HG02571 (cell line): Measurements from ENCODE around the gene ADAMTSL3.
A peak's percentile ranks its signal among the peaks of the same experiment; 100 is the strongest.

Source experiments
- ATAC-seq: cut with Tn5 transposase; IDR thresholded peaks from one replicate; pipeline ENCODE4 v1.9.1; 2021; ENCODE audit warnings: mild to moderate bottlenecking, moderate library complexity; ENCODE audit not compliant: unreplicated experiment

Gene ADAMTSL3

DNA sequence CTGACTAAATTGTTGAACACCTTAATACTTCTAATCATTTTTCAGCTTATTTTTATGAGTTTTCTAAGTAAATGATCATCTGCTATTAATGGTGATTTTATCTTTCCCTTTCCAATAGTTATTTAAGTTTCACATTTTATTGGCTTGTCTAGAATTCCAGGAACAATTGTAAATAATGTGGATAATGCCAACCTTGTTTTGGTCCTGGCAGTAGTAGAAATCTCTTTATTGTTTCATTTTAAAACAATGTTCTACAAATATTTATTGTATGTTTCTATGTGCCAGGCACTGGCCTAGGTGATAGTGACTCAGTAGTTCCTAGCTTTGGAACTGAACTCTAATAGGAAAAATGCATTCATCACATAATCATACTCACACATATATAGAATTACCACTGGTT, 264.1 kb downstream of the ADAMTSL3 start:
- ATAC-seq = no peak

DNA sequence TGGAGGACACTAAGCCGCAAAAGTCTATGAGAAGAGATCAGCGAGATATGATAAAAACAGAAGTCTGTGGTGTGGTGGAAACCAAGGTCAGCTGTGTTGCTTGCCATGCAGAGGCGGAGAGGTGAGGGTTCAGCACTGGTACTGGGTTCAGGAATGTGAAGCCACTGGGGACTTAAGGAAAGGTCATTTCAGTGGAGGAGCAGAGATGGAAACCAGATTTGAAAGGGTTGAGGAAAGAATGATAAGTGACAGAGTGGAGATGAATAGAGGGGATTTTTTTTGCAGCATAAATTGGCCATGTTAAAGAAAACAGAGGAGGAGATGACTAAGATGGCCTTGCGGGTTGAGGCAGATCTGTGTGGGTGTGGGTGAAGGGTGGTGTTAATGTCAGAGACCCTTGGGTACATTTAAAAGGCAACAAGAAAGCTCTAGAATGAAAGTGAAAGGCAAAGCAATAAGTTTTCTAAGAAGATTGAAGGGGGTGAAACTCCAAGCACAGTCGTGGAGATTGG, 265.5 kb downstream of the ADAMTSL3 start:
- ATAC-seq = peak; percentile 69

DNA sequence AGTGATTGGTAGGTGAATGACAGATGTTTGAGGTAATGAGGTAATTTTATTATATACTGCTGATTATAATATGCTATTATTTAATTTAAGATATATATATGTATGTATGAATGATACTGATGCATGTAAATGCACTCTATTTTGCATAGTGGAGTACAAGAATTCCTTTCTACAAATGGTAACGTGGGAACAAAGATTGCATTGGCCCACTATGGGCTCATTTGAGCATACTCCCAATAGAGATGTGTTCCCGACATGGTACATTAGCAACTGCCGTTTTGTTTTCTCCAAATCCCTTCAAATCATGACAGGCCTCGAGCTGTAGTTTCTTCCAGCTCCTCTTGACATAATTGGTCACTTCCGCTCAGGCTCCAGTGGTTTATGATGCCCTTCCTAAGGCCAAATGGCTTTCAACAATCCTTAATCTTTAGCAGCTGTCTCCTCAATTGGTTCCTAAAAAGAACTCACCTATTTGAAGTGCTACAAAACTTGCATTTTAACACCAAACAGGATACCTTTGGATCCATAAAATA, 266.1 kb downstream of the ADAMTSL3 start:
- no peak for ATAC-seq

DNA sequence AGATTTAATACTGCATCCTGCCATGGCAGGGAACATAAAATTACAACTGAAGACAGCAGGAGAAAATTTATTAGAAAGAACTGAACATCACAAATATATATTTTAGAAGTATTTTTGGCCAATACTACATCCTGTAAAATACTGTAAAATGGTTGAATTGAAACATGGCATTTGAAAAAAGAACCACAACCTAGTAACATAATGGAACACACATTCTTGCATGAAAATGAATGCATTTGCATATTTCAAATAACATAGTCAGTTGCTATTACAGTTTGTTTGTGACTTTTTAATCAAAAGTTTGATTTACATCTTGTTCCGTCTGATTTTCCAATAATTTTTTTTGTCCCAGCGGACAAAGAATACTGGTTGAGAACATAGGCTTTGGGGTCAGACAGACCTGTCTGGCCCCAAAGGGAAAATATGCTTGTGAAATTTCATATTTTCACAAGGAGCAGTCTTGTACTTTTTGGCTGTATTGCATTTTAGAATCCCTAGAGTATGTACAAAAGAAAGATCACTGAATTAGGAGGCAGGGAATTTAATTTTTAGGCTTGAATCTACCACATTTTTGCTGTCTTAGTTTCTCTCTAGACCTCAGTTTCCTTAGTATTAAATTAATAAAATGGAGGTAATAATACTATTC, 268.8 kb downstream of the ADAMTSL3 start:
- no peak for ATAC-seq

DNA sequence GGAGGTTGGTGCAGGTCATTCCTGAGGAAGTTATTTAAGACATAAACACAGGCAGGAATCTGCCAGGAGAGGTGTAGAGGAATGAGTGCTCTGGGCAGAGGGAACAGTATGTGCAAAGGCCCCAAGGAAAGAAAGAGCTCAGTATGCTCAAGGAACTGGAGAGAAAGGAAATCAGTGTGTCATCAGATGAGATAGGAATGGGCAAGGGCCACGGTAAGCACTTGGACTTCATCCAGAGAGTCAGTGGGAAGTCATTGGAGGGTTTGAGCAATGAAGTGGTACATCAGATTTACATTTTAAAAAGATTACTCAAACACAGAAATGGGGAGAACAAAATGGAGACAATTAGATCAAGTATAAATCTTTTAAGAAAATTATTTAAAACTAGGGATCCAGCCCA, 272.2 kb downstream of the ADAMTSL3 start:
- no peak for ATAC-seq

DNA sequence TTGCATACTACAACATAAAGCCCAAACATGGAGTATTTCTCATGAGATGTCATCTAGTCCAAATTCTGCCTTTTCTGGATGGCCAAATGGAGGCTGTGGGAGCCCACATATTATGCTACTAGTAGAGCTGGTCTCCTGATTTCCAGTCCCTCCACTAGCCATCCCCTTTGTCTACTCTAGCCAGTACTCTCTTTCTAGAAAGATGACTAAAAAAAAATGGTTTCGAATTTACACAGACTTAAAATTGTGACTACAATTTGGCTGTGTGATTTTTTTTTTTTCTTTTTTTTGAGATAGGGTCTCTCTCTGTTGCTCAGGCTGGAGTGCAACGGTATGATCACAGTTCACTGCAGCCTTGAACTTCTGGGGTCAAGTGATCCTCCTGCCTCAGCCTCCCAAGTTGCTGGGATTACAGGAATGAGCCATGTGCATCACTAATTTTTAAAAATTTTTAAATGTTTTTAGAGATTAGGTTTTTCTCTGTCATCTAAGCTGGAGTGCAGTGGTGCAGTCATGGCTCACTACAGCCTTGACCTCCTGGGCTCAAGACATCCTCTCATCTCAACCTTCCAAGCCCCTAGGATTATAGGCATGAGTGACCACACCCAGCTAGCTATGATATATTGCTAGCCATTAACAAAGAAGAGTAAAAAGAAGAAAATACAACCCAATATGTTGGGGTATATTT, 273.9 kb downstream of the ADAMTSL3 start:
- ATAC-seq = peak; percentile 52

DNA sequence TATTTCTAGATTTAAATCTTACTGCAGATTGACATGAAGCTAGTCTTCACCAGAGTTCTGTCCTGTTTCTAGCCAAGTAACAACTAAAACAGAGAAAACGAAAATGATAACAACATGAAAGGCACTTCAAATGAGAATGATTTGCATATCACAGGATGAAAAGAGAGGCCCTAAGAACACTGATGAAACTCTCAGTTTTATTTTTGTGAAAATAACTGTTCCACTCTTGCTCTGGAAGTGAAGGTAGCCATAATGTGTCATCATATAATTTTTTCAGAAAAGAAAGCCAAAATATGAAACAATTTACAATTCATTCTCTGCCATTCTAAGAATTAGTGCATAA, 274.4 kb downstream of the ADAMTSL3 start:
- peak; percentile 76 for ATAC-seq

DNA sequence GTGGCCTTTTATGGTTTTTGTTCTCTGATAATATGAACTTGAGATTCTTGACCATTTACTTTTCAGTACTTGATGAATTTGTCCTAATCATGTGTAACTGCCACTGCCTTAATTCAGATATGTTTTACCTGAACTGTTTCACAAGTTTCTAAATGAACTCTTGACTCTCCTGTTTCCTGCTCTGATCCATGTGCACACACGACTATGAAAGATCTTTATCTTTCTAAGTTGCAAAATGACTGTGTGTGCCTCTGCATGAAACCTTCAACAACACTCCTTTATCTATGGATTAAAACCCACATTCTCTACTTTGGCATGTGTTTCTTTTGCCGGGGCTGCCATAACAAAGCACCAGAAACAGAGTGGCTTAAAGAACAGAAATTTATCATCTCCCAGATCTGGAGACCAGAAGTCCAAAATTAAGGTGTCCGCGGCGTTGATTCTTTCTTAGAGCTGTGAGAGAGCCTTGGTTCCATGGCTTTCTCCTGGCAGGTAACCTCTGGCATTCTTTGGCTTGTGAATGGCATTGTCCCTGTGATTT, 275.0 kb downstream of the ADAMTSL3 start:
- no peak for ATAC-seq

DNA sequence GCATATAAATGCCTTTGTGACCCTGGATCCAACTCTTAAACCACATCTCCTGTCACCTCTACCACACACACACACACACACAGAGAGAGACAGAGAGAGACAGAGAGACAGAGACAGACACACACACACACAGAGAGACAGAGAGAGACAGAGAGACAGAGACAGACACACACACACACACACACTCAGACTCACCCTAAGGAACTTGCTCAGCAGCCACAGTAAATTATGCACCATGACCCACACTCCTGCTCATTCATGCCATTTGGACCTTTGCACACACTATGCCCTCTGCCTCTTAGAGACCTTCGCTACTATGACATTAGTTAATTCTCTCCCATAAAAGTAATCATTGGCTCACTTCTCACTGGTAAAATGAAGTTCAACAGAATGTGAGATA, 275.7 kb downstream of the ADAMTSL3 start:
- no peak for ATAC-seq

DNA sequence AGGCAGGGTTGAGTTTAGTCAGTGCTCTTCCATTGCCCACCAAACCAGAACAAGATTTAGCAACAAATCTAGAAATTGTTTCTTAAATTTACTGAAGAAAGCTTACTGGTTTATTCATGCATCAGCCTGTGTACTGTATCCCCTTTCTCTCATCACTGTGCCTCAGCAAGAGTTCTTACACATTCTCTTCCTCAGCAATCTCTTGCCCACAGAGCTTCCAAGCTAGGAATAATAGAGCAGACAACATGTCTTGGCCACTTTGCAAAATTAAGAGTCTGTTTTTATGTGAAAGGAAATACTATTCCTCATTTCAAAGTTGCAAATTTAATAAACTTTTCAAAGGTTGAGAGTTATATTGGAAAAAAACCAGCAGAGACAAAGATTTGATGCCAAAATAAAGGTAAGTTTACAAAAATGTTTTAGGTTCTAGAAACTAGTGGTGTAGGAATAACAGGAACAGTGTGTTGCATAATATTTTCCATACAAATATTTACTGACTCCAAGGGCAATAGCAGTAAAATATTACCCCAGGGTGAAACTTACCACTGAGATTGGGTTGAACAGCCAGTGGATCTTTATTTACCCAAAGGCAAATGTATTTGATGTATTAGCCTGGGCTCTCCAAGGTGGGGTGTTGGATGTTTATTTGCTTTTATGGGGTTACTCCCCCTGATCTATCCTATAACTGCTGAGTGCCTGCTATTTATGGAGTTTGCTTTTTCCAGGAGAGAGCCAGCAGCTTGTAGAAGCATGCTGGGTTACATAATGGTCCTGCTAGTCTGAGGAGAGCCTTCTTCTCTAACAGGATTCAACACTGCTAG, 276.7 kb downstream of the ADAMTSL3 start:
- no peak for ATAC-seq

DNA sequence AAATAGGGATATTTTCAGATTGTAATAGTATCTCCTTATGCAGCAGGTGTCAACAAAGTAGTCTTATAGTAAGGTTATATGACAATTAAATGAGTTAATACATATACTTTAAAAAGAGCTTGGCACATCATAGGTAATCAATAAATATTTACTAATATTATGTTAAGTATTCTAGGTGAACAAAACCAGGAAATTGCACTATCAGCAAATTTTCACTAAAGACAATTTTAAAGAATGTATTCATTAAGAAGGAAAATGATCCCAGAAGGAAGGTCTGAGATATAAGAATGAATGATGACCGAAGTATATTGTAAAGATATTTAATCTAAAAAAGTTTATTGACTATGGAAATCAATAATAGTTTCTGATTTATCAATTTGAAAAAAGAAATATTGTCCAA, 281.9 kb downstream of the ADAMTSL3 start:
- ATAC-seq = no peak

DNA sequence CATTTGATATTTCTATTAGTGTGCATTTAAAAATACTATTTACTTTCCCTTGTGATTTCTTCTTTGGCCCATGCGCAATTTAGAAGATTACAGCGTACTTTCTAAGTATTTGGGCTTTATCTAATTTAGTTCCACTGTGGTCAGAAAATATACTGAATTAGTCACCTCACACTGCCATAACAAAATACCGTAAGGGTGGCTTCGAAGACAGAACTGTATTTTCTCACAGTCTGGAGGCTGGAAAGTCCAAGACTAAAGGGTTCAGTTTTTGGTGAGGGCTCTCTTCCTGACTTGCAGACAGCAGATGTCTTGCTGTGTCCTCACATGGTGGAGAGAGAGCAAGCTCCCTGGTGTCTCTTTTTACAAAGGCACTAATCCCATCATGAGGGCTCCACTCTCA, 286.2 kb downstream of the ADAMTSL3 start:
- no peak for ATAC-seq

DNA sequence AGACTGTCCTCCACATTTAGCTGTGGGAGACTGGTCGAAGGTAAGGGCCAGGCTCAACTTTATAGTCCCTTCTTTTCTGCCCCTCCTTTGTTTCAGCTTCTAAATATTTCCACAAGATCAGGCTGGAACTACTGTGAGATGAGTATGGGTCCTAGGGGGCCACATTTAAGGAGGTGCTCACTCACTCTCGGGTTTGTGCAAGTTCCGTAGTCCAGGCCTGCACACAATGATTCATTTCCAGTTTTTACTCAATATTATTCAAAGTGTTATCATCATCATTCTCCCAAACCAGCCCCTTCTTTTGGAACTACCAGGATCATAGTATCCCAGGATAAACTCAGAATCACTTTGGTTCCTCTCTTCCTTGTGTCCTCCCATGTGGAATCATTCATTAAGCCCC, 289.1 kb downstream of the ADAMTSL3 start:
- no peak for ATAC-seq

DNA sequence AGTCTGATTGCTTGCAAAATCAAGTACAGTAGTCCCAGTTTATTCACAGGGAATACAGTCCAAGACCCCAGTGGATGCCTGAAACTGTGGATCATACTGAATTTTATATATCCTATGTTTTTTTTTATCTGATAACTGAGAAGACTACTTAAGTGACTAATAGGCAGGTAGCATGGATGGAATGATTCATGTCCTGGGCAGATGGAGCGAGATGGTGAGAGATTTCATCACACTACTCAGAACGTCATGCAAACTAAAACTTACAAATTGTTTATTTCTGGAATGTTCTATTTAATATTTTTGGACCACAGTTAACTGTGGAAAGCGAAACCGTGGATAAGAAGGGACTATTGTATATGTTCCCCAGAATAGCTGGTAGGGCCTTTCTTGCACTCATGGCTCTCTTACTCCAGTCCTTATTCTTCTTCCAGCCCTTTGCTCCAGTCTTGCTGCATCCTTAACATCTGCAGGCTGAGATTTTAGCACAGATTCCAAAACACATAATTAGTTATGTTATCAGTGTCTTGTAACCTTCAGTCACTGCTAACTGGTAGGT, 290.0 kb downstream of the ADAMTSL3 start:
- no peak for ATAC-seq

DNA sequence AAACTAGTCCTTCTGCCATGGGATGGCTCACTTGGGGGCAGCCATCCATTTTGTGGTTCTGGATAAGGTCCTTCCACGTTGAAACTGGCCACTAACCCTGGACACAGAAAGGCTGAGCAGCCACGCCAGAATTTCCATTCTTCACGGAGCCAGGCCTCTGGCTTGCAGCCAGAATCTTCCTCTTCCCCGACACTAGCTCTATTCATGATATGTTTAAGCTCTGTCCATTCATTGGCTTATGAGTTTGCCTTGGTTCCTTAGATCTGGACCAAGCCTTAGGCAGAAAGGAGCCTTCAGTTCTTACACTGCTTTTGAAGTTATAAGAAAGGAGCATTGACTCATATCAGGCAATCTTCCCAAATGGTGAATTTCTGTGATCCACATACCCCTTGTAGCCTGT, 293.2 kb downstream of the ADAMTSL3 start:
- no peak for ATAC-seq

DNA sequence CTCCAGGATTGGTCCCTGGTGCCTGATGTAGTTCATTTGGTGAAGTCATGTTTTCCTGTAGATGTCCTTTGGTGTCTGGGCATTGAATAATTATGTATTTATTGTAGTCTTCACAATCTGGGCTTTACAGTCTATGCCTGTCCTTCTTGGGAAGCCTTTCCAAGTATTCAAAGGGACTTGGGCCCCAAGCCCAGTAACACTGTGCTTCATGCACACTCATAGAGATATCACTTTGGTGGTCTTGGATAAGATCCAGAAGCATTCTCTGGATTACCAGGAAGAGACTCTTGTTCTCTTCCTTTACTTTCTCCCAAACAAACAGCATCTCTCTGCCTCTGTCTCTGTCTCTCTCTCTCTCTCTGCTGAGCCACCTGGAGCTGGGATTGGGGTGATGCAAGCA, 300.6 kb downstream of the ADAMTSL3 start:
- no peak for ATAC-seq

DNA sequence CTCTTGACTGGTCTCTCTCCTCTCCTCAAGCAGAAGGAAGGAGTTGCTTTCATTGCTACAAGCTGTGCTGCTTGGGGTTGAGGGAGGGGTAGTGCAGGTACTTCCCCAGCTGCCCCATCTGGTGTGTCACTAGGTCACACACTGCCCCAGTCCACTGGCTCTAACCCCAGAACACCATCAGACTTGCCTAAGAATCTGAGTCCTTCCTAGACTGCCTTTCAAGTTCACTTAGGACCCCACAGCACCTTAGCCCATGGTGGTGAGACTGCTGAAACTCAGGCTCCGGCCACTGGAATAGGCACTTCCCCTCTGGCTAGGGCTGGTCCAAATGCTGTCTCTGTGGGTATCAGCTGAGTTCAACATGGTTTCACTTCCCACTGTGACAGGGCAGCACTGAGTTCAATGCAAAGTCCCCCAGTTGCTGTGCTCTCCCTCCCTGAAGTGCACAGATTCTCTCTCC, 301.9 kb downstream of the ADAMTSL3 start:
- peak; percentile 99 for ATAC-seq

DNA sequence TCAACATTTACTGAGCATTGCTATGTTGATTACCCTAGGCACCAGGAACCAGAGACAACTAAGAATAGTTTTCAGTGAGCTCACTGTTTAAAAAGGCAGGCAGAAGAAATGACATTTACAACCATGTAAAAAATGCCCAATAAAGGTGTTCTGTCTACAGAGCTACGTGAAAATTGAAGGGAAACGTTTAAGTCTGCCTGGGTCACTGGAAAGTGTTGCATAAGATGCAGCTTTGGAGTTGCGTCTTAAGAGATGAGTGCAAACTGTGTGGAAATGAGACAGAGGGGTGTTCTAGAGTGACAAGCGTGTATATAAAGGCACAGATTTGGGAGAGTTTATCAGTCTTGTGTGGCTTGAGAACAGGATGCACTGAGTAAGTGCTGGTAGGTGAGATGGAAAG, 303.0 kb downstream of the ADAMTSL3 start:
- ATAC-seq = no peak

DNA sequence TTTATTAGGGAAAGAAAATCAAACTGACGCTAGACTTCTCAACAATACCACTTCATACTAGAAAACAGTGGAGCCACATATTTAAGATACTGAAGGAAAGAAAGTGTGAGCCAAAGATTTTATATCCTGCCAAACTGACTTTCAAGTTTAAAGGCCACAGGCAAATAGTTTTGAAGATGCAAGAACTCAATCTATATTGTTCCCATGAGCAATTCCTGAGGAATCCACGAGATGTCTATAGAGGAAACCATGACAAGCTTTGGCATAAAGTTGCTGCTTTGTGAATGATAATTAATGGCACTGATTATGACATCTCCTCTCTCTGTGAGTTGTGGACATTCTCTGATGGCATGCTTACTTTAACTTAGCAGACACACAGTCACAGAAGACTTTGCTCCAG, 305.6 kb downstream of the ADAMTSL3 start:
- ATAC-seq = no peak

DNA sequence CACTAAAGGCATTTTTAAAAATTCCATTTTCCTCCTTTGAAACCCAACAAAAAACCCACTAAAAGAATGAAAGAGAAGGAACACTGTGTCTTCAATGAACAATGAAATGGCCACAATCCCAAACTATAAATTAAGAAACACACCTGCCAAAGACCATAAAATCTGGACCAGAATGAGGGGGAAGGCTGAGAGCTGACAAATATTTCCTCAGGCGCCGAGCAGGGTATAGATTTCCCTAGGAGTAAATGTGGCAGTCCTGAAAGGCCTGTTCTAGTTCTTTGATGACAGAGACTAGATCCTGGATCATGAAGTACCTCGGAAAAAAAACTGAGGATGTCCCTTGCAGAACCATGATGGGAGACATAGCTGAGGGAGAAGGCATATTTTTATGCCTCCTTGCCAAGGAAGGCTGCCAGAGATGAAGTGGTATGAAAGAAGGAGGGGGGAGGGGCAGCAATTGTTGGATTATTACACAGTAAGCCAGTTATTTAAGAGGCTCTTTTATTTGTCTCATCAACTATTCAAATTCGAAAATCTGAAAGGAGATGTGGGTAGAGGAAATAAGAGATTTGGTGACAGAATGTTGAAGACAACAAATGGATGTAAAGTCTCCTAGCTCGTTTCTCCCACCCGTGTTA, 306.4 kb downstream of the ADAMTSL3 start:
- no peak for ATAC-seq
